T-helper 22 cell (primary cell): ENCODE measurements around the gene CCDC112.
"Not testable (repeated sequence)": the region's sequence is repeated elsewhere in the genome, so short reads cannot be mapped to it uniquely, and the experiment has no call there.

ENCODE experiments used
- DNase-seq: peaks from one replicate; pipeline ENCODE4 v3.0.0-alpha.2; 2020; ENCODE audit warnings: low read depth

The CCDC112 gene, protein sequence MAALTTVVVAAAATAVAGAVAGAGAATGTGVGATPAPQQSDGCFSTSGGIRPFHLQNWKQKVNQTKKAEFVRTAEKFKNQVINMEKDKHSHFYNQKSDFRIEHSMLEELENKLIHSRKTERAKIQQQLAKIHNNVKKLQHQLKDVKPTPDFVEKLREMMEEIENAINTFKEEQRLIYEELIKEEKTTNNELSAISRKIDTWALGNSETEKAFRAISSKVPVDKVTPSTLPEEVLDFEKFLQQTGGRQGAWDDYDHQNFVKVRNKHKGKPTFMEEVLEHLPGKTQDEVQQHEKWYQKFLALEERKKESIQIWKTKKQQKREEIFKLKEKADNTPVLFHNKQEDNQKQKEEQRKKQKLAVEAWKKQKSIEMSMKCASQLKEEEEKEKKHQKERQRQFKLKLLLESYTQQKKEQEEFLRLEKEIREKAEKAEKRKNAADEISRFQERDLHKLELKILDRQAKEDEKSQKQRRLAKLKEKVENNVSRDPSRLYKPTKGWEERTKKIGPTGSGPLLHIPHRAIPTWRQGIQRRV

DNA sequence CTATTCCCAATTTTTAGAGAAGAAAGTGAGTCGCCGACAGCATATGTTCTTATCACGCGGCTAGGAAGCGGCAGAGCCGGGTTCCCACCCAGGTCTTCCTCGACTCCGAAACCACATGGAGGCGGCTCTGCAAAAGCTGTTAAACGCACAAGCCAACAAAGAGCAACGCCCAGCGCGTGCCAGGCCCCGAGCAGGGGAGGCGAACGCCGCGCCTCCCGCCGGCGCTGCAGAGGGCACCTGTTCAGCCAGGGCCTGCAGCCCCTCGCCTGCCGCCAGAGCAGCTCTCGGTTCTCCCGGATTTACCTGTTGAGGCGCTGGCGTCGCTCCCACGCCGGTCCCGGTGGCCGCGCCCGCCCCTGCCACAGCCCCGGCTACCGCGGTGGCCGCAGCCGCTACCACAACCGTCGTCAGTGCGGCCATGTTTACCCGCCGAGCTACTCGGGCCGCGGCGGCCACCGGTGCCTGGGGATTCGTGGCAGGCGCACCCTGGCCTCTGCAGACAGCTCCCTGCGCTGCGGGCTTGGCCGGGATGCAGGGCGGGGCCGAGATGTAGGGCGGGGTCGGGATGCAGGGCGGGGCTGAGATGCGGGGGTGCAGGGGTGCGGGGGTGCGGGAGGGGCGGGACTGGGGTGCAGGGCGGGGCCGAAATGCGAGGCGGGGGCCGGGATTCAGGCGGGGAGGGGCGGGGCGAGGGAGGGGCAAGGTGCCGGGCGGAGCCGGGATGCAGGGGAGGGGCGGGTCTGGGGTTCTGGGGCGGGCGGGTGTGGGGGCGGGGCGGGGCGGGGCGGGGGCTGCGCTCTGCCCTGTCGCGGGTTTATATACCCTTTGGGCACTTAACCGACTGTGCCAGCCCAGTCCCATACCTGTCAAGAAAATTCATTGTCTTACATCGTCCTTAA lies at the start of gene CCDC112:
Gene CCDC112, minus strand, starts transcription at position 531 of the 899 bp plus-strand sequence. Its CDS starts 111 bp downstream, at position 420.
- DNase-seq: peak; percentile 62

DNA sequence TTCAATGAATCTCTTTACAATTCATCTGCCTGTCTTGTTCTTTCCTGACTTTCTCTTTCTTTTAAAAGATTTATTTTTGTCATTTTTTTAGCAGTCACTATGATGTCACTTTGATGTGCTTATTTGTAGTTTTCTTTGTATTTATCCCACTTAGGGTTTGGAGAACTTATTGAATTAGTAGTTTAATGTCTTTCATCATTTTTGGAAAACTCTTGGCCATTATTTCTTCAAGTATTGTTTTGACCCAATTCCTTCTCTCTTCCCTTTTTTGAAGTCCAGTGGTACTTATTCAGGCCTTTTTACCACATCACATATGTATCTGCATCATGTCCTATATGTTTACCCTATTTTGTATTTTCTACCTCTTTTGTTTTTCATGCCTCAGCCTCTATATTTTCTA lies 48.9 kb upstream of the CCDC112 start:
- DNase-seq: no peak

DNA sequence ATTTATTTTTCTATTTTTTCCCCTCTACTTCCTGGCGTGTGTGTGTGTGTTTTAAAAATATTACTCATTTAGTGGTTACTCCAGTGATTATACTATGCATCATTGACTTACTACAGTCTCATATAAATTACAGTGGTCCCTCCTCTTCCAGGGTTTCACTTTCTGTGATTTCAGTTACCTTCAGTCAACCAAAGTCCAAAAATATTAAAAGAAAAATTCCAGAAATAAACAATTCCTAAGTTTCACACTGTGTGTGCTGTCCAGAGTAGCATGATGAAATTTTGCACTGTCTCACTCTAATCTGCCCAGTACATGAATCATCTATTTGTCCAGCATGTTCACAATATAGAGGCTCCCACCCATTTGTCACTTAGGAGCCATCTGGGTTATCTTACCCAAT lies 47.4 kb upstream of the CCDC112 start:
- DNase-seq: no peak

DNA sequence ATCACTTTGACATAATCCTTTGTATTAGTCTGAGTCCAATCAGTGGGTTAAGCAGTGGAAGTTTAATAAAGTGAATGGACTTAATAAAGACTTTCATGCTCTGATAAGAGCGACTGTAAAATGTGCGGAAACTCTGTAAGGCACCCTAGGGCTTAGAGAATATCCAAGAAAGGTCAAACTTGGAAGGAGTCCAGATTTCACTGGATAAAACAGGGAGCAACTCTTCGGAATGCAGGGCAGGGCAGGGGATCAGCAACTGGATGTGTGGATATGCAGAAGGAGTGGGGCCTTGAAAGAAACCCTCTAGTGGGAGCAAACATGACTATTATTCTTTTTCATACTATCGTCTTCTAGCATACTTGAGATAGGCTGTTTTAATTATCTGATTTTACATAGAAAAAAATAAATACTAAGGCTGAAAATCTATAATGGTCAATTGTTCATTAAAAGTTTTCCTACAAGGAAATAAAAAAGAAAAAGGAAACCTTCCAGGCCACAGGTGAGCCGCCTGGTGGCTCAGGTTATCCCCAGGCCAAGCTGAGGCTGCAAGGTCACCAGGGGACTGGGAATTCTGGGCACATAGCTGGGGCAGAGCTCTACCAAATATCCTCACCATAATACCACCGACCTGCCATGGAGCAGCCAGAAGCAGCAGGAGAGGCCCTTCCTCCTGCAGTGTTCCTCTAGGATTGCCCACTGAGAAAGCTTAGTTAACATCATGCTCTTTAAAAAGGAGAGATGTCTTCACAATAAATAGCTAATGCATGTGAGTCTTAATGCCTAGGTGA lies 46.3 kb upstream of the CCDC112 start:
- DNase-seq: no peak

DNA sequence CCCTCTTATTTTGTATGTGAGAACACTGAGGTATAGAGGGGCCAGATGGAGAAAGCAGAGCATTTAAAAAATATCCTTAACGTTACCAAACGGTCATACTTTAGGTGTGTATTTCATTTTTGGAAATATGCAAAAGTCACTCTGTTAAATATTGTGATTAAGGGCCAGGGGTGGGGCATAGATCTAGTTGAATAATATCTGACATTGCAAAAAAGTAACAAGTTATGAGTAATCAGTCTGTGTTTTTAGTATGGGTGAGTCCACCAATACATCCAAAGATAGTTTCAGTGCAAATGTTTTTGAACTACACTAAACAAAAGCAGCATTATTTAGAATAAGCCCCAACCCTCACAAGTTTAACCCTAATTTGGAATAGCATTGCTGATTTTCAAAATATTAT lies 45.3 kb upstream of the CCDC112 start:
- no peak for DNase-seq

DNA sequence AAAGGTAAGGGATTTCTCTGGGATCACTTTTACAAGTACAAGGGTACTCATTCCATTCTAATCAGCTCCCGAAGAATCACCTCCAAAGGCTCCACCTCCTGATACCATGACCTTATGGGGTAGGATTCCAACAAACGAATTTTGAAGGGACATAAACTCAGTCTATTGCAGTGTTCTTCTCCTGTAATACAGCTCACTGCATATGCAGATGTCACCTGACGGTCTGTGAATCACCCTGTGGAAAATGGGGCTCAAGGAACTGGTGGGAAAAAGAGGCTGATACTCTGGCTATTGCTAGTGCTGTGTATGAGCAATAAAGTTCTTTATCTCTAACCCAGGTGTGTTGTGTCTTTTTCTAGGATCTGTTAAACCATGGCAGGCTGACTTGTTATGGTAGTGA lies 42.4 kb upstream of the CCDC112 start:
- DNase-seq: no peak

DNA sequence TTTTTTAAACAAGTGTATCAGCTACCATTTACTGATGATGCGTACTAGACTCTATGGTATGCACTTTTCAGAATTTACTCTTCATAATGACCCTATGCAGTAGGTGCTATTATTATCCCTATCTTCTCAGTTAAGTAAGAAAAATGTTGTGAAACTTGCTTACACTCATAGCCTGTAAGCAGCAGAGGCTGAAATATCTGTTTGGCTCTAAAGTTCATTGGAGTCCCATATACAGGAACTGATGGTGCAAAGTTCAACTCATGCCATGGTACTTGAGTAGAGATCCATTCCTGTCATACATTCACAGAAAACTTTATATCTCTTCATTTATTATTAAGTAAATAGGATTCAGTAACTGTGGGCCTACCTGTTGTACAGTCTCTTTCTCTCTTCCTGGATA lies 41.4 kb upstream of the CCDC112 start:
- DNase-seq: no peak

DNA sequence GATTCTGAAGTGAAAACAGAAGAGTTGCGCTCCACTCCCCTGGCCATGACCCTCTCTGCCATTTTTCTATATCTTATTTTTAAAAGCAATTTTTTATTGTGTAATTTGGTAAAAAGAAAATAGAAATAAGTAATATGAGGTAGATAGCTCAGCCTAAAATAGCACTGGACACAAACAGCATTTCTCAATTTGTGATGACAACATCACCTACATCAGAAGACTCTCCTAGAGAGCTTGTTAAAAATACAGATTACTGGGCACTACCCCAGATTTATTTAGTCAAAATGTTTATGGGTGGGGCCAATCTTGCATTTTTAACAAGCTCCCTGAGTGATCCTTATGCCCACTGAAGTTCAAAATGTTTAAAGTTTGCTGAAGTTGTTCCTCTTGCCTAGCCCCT lies 40.5 kb upstream of the CCDC112 start:
- no peak for DNase-seq

DNA sequence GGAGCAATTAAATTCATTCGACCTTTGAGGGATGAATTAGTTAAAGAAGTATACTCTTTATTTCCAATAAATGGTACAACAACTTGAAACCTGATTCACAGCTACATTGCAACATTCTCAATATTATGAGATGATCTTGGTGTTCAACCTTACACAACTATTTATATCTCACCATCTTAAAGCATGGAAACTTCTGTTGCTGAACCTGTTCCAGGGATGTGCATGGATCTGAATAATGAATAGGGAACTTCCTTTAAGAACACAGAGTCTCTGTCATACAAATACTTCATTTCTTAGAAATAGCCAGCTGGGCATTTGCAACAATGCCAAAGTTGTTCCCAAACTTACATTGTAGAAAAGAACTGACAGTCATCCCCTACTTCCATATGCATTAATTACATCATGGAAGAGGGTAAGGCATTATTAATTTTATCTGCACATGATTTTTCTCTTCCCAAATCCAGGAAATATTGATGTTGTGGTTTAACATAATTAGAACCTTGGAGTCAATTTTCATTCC lies 39.8 kb upstream of the CCDC112 start:
- no peak for DNase-seq

DNA sequence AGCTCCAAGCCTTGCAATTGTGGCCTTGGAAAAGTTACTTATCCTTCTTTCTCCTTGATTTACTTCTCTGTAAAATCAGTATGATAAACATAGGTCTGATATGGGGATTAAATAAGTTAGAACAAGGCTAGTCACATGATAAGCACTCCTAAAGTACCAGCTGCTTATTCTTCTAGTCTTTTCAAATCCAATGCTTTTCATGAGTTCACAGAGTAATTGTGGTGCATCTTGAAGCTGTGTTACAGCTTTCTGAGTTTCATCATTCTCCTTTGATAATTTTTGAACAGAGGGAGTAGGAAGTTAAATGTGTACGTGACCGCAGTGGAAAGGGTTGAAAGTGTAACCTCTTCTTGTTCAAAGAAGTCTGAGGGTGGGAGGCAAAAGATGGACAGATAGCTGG lies 38.8 kb upstream of the CCDC112 start:
- no peak for DNase-seq

DNA sequence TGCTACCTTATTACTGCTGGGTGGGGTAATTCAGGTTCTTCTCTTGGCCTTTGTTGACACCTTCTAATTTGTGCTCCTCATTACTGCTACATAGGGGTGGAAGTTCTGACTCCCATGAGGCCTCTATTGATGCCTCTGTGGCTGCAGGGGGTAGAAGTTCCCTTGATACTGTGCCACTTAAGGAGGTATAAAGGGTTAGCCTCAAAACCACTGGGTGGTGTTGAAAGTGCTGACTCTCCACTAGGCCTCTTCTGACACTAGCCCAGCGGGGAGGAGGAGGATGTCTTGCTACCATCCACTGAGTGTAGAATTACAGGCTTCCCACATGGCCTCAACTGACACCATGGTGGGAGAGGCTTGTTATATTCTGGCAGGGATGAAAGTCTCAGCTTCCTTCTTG lies 36.7 kb upstream of the CCDC112 start:
- no peak for DNase-seq

DNA sequence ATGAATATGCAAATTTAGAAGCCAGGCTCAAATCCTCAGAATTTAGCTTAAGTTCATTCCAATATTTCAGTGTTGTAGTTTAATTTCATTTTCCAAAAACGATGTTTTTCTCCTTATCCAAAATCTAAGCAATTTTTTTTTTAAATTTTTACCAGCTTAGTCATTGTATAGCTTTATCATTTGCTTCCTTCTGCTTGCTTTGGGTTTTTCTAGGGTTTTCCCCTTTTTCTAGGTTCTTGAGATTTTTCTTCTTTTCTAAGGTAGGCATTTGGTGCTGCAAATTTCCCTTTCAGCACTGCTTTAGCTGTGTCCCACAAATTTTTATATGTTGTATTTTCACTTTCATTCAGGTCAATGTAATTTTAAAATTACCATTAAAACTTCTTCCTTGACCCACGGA lies 34.4 kb upstream of the CCDC112 start:
- no peak for DNase-seq

DNA sequence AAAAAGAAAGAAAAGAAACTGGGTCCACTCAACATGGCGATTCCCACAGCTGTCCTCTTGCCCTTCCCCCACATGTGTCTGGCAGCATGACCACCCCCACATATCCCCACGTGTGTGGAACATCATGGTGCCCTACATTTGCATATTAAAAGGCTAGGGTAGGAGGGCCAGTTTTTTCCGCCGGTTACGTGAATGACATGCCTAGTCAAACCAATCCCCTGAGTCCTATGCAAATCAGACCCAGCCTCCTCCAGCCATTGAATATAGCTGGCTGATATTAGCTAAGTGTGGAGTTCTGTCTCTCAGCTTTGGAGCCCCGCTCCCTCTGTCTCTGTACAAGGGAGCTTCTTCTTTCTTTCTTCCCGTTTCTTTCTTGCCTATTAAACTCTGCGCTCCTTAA lies 33.0 kb upstream of the CCDC112 start:
- DNase-seq: no peak

DNA sequence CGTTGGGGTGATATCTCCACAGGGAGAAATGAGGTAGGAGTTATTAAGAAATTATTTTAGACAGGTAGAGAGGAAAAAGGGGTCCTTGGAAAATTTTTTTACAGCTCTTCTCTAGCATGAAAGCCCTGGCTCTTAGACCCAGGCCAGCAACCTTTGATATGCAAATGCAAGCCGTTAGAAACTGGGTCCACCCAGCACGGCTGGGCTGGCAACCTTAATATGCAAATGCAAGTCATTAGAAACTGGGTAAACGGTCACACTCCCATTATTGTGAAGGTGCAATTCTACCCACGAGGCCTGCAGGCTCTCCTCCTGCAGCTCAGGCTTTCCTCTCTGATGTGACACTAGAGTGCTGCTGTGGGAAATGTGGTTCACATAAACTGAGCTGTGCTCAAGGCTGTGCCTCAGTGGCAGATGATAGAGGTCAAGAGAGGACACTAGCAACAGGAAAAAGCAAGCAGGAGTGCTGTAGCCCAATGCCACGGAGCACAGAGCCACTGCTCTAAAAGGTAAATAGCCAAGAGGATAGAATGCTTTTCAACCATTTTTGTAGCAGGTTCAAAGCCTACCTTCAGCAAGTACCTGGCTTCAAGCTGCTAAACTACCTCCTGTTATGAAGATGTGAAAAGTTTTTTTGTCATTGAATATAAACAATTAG lies 32.3 kb upstream of the CCDC112 start:
- not testable (repeated sequence) for DNase-seq

DNA sequence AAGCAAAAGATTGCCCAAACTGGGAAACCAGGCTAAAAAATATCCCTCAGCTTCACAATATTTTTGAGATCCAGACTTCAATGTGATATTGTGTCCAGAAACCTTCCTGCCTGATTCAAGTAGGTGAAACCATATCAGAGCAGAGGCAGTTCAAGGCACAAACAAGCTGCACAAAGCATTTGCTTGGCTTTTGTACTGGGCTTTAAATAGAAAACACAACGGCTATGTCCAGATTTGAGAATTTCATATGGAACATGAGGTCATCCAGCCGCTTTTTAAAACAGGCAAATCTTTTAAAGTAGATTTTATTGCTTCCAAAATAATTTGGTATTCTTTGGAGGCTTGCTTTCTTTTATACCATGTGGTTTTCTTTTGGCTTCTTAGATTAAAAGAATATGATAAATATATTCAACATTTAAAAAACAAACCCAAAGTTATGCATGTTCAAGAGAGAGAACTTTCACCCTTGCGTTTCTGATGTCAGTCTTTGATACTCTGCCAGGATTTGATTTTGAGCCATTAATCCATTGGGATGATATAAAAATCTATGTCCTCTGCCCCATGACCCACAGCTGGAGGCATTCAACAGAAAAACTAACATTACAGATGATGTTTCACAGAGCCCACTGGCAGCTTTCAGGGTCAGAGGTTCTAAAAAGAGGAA lies 29.0 kb upstream of the CCDC112 start:
- no peak for DNase-seq

DNA sequence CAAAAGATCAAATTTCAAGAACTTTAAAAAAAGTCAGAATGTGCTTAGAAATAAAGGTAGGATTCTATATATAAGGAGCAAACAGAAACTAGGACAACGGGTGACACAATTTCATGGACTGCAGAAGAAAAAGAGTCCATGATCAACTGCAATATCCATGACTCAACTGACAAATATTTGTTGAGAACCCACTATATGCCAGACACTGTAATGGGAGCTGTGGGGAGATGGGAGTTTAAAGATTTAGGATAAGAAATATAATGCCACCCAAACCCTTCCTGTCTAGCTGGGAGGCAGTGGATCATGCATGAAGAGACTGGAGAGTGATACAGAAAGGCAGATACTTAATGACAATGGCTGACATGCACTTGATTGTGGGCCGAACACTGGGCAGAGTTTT lies 27.6 kb upstream of the CCDC112 start:
- DNase-seq: no peak

DNA sequence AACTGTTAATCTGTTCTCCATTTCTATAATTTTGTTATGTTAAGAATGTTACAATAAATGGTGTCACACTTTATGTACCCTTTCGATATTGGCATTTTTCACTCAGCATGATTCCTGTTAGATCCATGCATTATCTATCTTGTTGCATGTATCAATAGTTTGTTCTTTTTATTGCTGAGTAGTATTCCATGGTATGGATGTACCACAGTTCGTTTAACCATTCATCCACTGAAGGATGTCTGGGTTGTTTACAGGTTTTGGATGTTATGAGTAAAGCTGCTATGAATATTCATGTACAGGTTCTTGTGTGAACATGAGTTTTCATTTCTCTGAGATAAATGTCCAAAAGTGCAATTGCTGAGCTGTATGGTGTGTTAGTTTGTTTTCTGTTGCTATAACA lies 26.3 kb upstream of the CCDC112 start:
- no peak for DNase-seq

DNA sequence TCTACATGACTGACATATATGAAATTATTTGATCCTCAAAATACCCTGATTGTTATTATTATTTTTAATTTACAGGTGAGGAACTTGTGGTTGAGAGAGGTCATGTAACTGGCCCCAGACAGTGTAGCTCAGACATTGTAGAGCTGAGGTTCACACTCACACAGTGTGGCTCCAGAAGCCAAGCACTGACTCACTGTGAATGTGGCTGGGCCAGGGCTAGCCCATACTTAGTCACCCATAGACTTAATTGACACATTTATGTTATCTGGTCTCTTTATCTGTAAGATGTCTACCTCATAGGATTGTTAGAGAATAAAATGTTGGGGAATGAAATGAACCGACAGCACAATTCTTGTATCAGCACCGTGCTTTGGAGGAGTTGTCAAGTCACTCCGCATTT lies 24.9 kb upstream of the CCDC112 start:
- DNase-seq: no peak

DNA sequence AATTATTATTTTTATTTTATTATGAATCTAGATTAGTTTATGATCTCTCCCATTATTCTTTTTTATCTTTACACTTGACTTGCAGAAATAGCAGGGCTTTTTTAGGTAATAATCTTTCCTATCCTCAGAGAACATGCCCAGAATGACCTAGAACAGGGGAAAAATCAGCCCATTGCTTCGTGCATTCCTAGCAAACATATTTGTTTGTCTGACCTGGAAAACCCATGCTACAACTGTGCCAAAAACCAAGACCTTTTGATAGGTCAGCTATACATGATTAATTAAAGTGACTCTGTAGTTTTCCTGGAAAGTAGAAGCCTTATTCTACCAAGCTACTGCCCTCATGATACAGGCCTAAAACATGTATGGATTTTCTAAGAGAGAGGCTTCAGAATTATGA lies 24.1 kb upstream of the CCDC112 start:
- no peak for DNase-seq

DNA sequence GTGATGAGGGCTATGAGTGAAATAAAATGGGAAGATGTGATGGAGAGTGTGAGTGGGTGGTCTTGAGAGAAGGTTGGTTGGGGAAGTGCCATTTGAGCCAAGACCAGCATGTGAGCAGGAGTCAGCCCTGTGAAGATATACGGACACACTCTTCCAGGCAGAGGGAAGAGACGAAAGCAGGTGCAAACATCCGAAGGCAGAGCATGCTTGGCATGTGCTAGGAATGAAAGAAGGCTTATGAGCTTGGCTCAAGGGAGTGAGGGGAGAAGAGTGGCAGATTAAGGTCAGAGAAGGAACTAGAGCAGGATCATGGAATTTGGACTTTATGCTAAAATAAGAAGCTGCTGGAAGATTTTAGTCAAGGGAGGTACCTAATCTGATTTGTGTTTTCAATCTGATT lies 23.6 kb upstream of the CCDC112 start:
- DNase-seq: no peak

DNA sequence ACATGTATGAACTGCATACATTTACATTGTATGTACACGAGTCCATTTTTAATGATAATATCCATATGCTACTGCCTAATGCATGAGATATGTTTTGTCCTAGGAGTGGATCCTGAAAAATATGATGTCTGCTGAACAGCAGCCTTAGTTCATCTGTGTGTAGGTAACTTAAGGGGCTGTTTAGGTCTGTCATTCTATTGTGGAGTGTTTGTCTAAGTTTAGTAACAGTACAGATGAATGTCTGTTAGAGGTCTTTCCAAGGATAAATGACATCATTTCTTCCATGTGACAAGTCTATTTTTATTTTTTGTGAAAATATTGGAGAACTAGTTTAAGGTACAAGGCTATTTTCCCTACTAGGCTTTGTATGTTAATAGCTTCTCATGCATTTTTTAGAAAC lies 22.6 kb upstream of the CCDC112 start:
- DNase-seq: no peak
